Neuronal stem cell (in vitro differentiated cells): ENCODE data around the gene ANKRD44.
"Not testable (repeated sequence)": the region's sequence is repeated elsewhere in the genome, so short reads cannot be mapped to it uniquely, and the experiment has no call there.

Experiments
- DNase-seq: peaks from one replicate; pipeline ENCODE4 v3.0.0-alpha.2; 2013; ENCODE audit warnings: low spot score
- H2AFZ ChIP-seq: one replicate; pipeline ENCODE4 v1.6.1; 2013; ENCODE audit warnings: mild to moderate bottlenecking, low read length, inconsistent platforms
- H2AK5ac ChIP-seq: 2 replicates; pipeline ENCODE4 v1.6.1; 2013; ENCODE audit warnings: low read depth, mild to moderate bottlenecking, inconsistent platforms, low read length, moderate library complexity, mixed read lengths
- H2BK120ac ChIP-seq: 2 replicates; pipeline ENCODE4 v1.6.1; 2013; ENCODE audit warnings: low read depth, mild to moderate bottlenecking, inconsistent platforms, low read length, moderate library complexity, mixed read lengths
- H2BK12ac ChIP-seq: one replicate; pipeline ENCODE4 v1.6.1; 2013; ENCODE audit warnings: low read length, inconsistent platforms
- H2BK15ac ChIP-seq: 2 replicates; pipeline ENCODE4 v1.6.1; 2013; ENCODE audit warnings: mild to moderate bottlenecking, low read length, inconsistent platforms, mixed read lengths
- H2BK5ac ChIP-seq: one replicate; pipeline ENCODE4 v1.6.1; 2013; ENCODE audit warnings: inconsistent platforms, mild to moderate bottlenecking, low read length, moderate library complexity
- H3K14ac ChIP-seq: one replicate; pipeline ENCODE4 v1.6.1; 2013; ENCODE audit warnings: low read length, inconsistent platforms
- H3K18ac ChIP-seq: 2 replicates; pipeline ENCODE4 v1.6.1; 2013; ENCODE audit warnings: low read length, inconsistent platforms
- H3K23ac ChIP-seq: 2 replicates; pipeline ENCODE4 v1.6.1; 2013; ENCODE audit warnings: low read depth, mild to moderate bottlenecking, mixed read lengths, low read length, inconsistent platforms; ENCODE audit not compliant: poor library complexity
- H3K27ac ChIP-seq: replicated peaks from 3 replicates; pipeline ENCODE4 v1.5.1; 2013; ENCODE audit warnings: low read length, inconsistent platforms
- H3K27me3 ChIP-seq, 3 experiments: 2 replicates each; pipeline ENCODE4 v1.6.1; 2013; ENCODE audit warnings: low read length in 3 of 3, mild to moderate bottlenecking in 2 of 3, inconsistent platforms in 1 of 3, low read depth in 1 of 3, mixed read lengths in 1 of 3, moderate library complexity in 1 of 3; ENCODE audit not compliant: control insufficient read depth in 3 of 3, insufficient read depth in 3 of 3
- H3K36me3 ChIP-seq, 2 donors: replicated peaks in 1 of 2; 2 replicates each; pipeline ENCODE4 v1.6.1; 2013; ENCODE audit warnings: low read length in 2 of 2; ENCODE audit not compliant: control insufficient read depth in 2 of 2, insufficient read depth in 2 of 2
- H3K4ac ChIP-seq: 2 replicates; pipeline ENCODE4 v1.6.1; 2013; ENCODE audit warnings: inconsistent platforms, mild to moderate bottlenecking, low read length, moderate library complexity
- H3K4me1 ChIP-seq, 2 donors: 1 replicate in 1 of 2; 2 replicates in 1 of 2; pipeline ENCODE4 v1.6.1; 2013; ENCODE audit warnings: low read length in 2 of 2, low read depth in 1 of 2; ENCODE audit not compliant: control insufficient read depth in 2 of 2, insufficient read depth in 1 of 2
- H3K4me2 ChIP-seq: one replicate; pipeline ENCODE4 v1.6.1; 2013; ENCODE audit warnings: mild to moderate bottlenecking, low read length, inconsistent platforms; ENCODE audit not compliant: insufficient read depth, poor library complexity, severe bottlenecking
- H3K4me3 ChIP-seq, 2 donors: 2 replicates each; pipeline ENCODE4 v1.5.1; 2013; ENCODE audit warnings: low read length in 2 of 2, mild to moderate bottlenecking in 2 of 2, inconsistent platforms in 1 of 2, moderate library complexity in 1 of 2
- H3K79me1 ChIP-seq: one replicate; pipeline ENCODE4 v1.6.1; 2013; ENCODE audit warnings: low read depth, mild to moderate bottlenecking, inconsistent platforms, low read length, moderate library complexity
- H3K9ac ChIP-seq: one replicate; pipeline ENCODE4 v1.6.1; 2013; ENCODE audit warnings: mild to moderate bottlenecking, low read depth, low read length, inconsistent platforms; ENCODE audit not compliant: poor library complexity
- H3K9me3 ChIP-seq, 2 donors: replicated peaks in 1 of 2; 2 replicates each; pipeline versions ENCODE3 to v1.6.1; 2013; ENCODE audit warnings: low read length in 2 of 2, mild to moderate bottlenecking in 2 of 2, inconsistent platforms in 1 of 2, low read depth in 1 of 2, mixed read lengths in 1 of 2, moderate library complexity in 1 of 2; ENCODE audit not compliant: control insufficient read depth in 2 of 2, insufficient read depth in 1 of 2
- H4K8ac ChIP-seq: one replicate; pipeline ENCODE4 v1.6.1; 2013; ENCODE audit warnings: low read depth, mild to moderate bottlenecking, inconsistent platforms, low read length, moderate library complexity
- H4K91ac ChIP-seq: one replicate; pipeline ENCODE4 v1.6.1; 2013; ENCODE audit warnings: low read length, low read depth, mild to moderate bottlenecking, inconsistent platforms; ENCODE audit not compliant: poor library complexity
- WGBS, 2 donors: extraction: QIAGEN DNeasy Blood & Tissue Kit; methylation state at CpG; one replicate each; pipeline ENCODE4 v1.1.7; 2013; ENCODE audit warnings: missing lambda C conversion rate in 2 of 2, mixed read lengths in 1 of 2; ENCODE audit not compliant: insufficient read length in 2 of 2, insufficient replicate concordance in 1 of 2; ENCODE audit errors: extremely low coverage in 2 of 2; 5-methylcytosine and 5-hydroxymethylcytosine counted together

Gene ANKRD44

GRCh38 chr2:197028230-197028629 is 282.4 kb downstream of the ANKRD44 start:
- Histone ChIP-seq H2BK5ac (no peak overlapping the region), H2BK12ac (no peak overlapping the region)

GRCh38 chr2:197024206-197024605 is 286.4 kb downstream of the ANKRD44 start:
- no peak overlapping the region for H2BK12ac ChIP-seq
- no peak overlapping the region for H2AFZ ChIP-seq
- H3K23ac ChIP-seq, result no peak overlapping the region
- no peak overlapping the region for H2BK15ac ChIP-seq
- no peaks in the 10 kb centered on the region for H3K79me1 ChIP-seq
- H4K8ac ChIP-seq, result no peak overlapping the region
- no peak overlapping the region for H2AK5ac ChIP-seq
- H3K27me3 ChIP-seq, result no peaks in the 10 kb centered on the region
- no peak overlapping the region for H3K4me2 ChIP-seq
- no peak overlapping the region for H2BK5ac ChIP-seq
- no peak overlapping the region for H3K14ac ChIP-seq
- H3K9ac ChIP-seq, result no peak overlapping the region
- H4K91ac ChIP-seq, result no peak overlapping the region
- no peak overlapping the region for H3K18ac ChIP-seq
- H3K4me1 ChIP-seq, result no peaks in the 10 kb centered on the region
- no peak overlapping the region for H3K27ac ChIP-seq
- no peaks in the 10 kb centered on the region for H3K36me3 ChIP-seq
- H3K9me3 ChIP-seq, result no peaks in the 10 kb centered on the region
- no peak overlapping the region for H2BK120ac ChIP-seq
- H3K4ac ChIP-seq, result no peak overlapping the region
- no peak overlapping the region for H3K4me3 ChIP-seq
- no CpG with 5 or more reads among the region's 2 CpGs for WGBS, 2 donors
- no peak for DNase-seq

More at GRCh38 chr2:197028230-197028629, 282.4 kb downstream of the ANKRD44 start:
- no CpG with 5 or more reads among the region's 4 CpGs for WGBS, 2 donors
- Histone ChIP-seq H3K4me2 (no peak overlapping the region), H4K91ac (no peak overlapping the region), H3K23ac (no peak overlapping the region), H3K9me3 (peaks cover 0 to 8% of the 10 kb centered on the region in 2 donors), H4K8ac (no peak overlapping the region), H2AK5ac (no peak overlapping the region), H3K27ac (no peak overlapping the region), H3K9ac (no peak overlapping the region), H3K4me1 (no peaks in the 10 kb centered on the region), H2BK120ac (no peak overlapping the region), H3K27me3 (no peaks in the 10 kb centered on the region), H3K4ac (no peak overlapping the region), H3K36me3 (no peaks in the 10 kb centered on the region), H3K4me3 (no peak overlapping the region), H3K14ac (no peak overlapping the region), H3K18ac (no peak overlapping the region), H2AFZ (no peak overlapping the region), H3K79me1 (no peaks in the 10 kb centered on the region), H2BK15ac (no peak overlapping the region)
- no peak for DNase-seq

DNA sequence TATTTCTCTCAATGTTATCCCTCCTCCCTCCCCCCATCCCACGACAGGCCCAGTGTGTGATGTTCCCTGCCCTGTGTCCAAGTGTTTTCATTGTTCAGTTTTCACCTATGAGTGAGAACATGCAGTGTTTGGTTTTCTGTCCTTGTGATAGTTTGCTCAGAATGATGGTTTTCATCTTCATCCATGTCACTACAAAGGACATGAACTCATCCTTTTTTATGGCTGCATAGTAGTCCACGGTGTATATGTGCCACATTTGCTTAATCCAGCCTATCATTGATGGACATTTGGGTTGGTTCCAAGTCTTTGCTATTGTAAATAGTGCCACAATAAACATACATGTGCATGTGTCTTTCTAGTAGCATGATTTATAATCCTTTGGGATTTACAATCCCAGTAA is 289.7 kb downstream of the ANKRD44 start:
- not testable (repeated sequence) for H2BK120ac ChIP-seq, H2BK15ac ChIP-seq, H3K36me3 ChIP-seq, H3K23ac ChIP-seq, H3K4me2 ChIP-seq, H3K14ac ChIP-seq, H3K18ac ChIP-seq, H2BK12ac ChIP-seq, H4K8ac ChIP-seq, H2BK5ac ChIP-seq, H3K4me3 ChIP-seq, H3K9ac ChIP-seq, H2AK5ac ChIP-seq, H3K4me1 ChIP-seq, H3K27ac ChIP-seq, H3K27me3 ChIP-seq, DNase-seq, H3K9me3 ChIP-seq, H2AFZ ChIP-seq, H3K4ac ChIP-seq, H3K79me1 ChIP-seq, H4K91ac ChIP-seq
- no CpG with 5 or more reads among the region's 2 CpGs for WGBS, 2 donors

GRCh38 chr2:197013098-197013497 is 297.5 kb downstream of the ANKRD44 start:
- WGBS, 2 donors, result no CpG with 5 or more reads among the region's 2 CpGs
- Histone ChIP-seq H3K14ac (no peak overlapping the region), H2AK5ac (no peak overlapping the region), H3K18ac (no peak overlapping the region), H3K9ac (no peak overlapping the region), H3K23ac (no peak overlapping the region), H3K4me1 (peaks cover 19% of the 10 kb centered on the region in 2 donors), H2AFZ (no peak overlapping the region), H2BK12ac (no peak overlapping the region), H3K27ac (no peak overlapping the region), H3K4me2 (no peak overlapping the region), H3K79me1 (no peaks in the 10 kb centered on the region), H4K8ac (no peak overlapping the region), H4K91ac (no peak overlapping the region), H3K36me3 (no peaks in the 10 kb centered on the region), H2BK120ac (no peak overlapping the region), H3K9me3 (no peaks in the 10 kb centered on the region), H3K4me3 (no peak overlapping the region), H2BK5ac (no peak overlapping the region), H3K27me3 (no peaks in the 10 kb centered on the region), H3K4ac (no peak overlapping the region), H2BK15ac (no peak overlapping the region)
- DNase-seq, result no peak
